Measurements from ENCODE around the gene POLR2H.

DNA sequence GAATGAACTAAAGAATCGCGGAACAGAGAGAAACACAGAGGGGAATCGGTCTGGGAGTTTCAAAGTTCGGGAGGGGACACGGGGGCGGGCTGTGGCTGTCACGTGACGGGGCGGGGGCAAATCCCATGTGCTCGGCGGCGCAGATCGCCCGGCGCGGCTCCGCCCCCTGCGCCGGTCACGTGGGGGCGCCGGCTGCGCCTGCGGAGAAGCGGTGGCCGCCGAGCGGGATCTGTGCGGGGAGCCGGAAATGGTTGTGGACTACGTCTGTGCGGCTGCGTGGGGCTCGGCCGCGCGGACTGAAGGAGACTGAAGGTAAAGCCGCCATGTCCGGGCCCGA, 47.2 kb upstream of the POLR2H start, which contains the start of gene EIF4G1:
- TF ChIP-seq, protein P1, sequence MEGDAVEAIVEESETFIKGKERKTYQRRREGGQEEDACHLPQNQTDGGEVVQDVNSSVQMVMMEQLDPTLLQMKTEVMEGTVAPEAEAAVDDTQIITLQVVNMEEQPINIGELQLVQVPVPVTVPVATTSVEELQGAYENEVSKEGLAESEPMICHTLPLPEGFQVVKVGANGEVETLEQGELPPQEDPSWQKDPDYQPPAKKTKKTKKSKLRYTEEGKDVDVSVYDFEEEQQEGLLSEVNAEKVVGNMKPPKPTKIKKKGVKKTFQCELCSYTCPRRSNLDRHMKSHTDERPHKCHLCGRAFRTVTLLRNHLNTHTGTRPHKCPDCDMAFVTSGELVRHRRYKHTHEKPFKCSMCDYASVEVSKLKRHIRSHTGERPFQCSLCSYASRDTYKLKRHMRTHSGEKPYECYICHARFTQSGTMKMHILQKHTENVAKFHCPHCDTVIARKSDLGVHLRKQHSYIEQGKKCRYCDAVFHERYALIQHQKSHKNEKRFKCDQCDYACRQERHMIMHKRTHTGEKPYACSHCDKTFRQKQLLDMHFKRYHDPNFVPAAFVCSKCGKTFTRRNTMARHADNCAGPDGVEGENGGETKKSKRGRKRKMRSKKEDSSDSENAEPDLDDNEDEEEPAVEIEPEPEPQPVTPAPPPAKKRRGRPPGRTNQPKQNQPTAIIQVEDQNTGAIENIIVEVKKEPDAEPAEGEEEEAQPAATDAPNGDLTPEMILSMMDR (IDR thresholded peaks at IDR 0.05): no peak
- peak in 1 of 2 donors; percentile 54 for TF ChIP-seq POLR2A (IDR thresholded peaks at IDR 0.05)

Data from vagina (tissue), 2 donors.